ENCODE measurements around the gene TFPT. TPM values are rescaled to one million over a fixed set of nuclear protein-coding genes. Genes with fewer than 3 reads are reported as not detected.
A peak's percentile ranks its signal among the peaks of the same experiment; 100 is the strongest.

Gene TFPT
- total and polyA plus RNA-seq, 2 donors from 2014 or later = 19.2 to 31.6 TPM

GRCh38 chr19:54160854-54161253 is 45.4 kb upstream of the TFPT start:
- FAIRE-seq (no peak), DNase-seq (peak in 2 of 5 donors; percentile 47 to 71)
- Histone ChIP-seq H3K27me3 (ENCODE audit: control insufficient read depth, insufficient read depth, low read length) (no peaks in the 10 kb centered on the region), H3K4me3 (ENCODE audit: low read length in 3 of 3) (peak overlapping the region in 1 of 3 donors; percentile 79), H3K9me3 (ENCODE audit: control insufficient read depth in 2 of 3, insufficient read depth in 1 of 3, low read length in 3 of 3) (no peaks in the 10 kb centered on the region), H3K36me3 (ENCODE audit: control insufficient read depth in 2 of 3, insufficient read depth in 3 of 3, low read length in 3 of 3) (peaks cover 2 to 13% (median 10%) of the 10 kb centered on the region in 3 donors), H3K4me1 (ENCODE audit: control insufficient read depth in 2 of 3, insufficient read depth in 2 of 3, low read depth in 1 of 3, low read length in 3 of 3) (peaks cover 0 to 25% (median 13%) of the 10 kb centered on the region in 3 donors), H3K9ac (ENCODE audit: low read length in 3 of 3) (peak overlapping the region in 1 of 3 donors; percentile 85), H3K27ac (ENCODE audit: low read depth in 2 of 2, low read length in 2 of 2) (no peak overlapping the region)
- intact Hi-C loops (cut with DNase I) = no loop called here
- TF ChIP-seq CTCF (IDR thresholded peaks at IDR 0.05; ENCODE audit: borderline replicate concordance, extremely low read depth, insufficient read depth) = no peak

- H3K27me3 ChIP-seq (ENCODE audit: control insufficient read depth, insufficient read depth, low read length) = no peaks in the 10 kb centered on the region
- H3K36me3 ChIP-seq (ENCODE audit: control insufficient read depth in 2 of 3, insufficient read depth in 3 of 3, low read length in 3 of 3) = peaks cover 2 to 15% (median 10%) of the 10 kb centered on the region in 3 donors
- H3K9ac ChIP-seq (ENCODE audit: low read length in 3 of 3) = peak overlapping the region; percentile 50 to 85 (median 58)
- TF ChIP-seq CTCF (IDR thresholded peaks at IDR 0.05; ENCODE audit: borderline replicate concordance, extremely low read depth, insufficient read depth) = no peak
- peak overlapping the region; percentile 62 to 79 (median 71) for H3K4me3 ChIP-seq (ENCODE audit: low read length in 3 of 3)
- H3K4me1 ChIP-seq (ENCODE audit: control insufficient read depth in 2 of 3, insufficient read depth in 2 of 3, low read depth in 1 of 3, low read length in 3 of 3) = peaks cover 0 to 25% (median 13%) of the 10 kb centered on the region in 3 donors
- FAIRE-seq = no peak
- H3K9me3 ChIP-seq (ENCODE audit: control insufficient read depth in 2 of 3, insufficient read depth in 1 of 3, low read length in 3 of 3) = no peaks in the 10 kb centered on the region
- intact Hi-C loops (cut with DNase I) = no loop called here
- H3K27ac ChIP-seq (ENCODE audit: low read depth in 2 of 2, low read length in 2 of 2) = peak overlapping the region; percentile 61 to 66
- DNase-seq = peak in 3 of 5 donors; percentile 50 to 80 (median 80)
These were observed 44.8 kb upstream of the TFPT start for GRCh38 chr19:54160182-54160811.

GRCh38 chr19:54159352-54160181 is 44.1 kb upstream of the TFPT start, which contains the start of gene LENG1:
Gene LENG1, minus strand, starts transcription at chr19:54159721. Its CDS starts 26 bp downstream, at chr19:54159695.
- peak; percentile 100 for DNase-seq
- Histone ChIP-seq H3K27ac (ENCODE audit: low read depth in 2 of 2, low read length in 2 of 2) (peak within 1 kb of the TSS; percentile 97), H3K9me3 (ENCODE audit: control insufficient read depth in 2 of 3, insufficient read depth in 1 of 3, low read length in 3 of 3) (no peaks in the 10 kb centered on the region), H3K4me1 (ENCODE audit: control insufficient read depth in 2 of 3, insufficient read depth in 2 of 3, low read depth in 1 of 3, low read length in 3 of 3) (peaks cover 0 to 25% (median 13%) of the 10 kb centered on the region in 3 donors), H3K4me3 (ENCODE audit: low read length in 3 of 3) (peak within 1 kb of the TSS; percentile 79 to 97 (median 96)), H3K9ac (ENCODE audit: low read length in 3 of 3) (peak within 1 kb of the TSS; percentile 67 to 88 (median 85)), H3K27me3 (ENCODE audit: control insufficient read depth, insufficient read depth, low read length) (no peaks in the 10 kb centered on the region), H3K36me3 (ENCODE audit: control insufficient read depth in 2 of 3, insufficient read depth in 3 of 3, low read length in 3 of 3) (peaks cover 3 to 21% (median 10%) of the 10 kb centered on the region in 3 donors)
- FAIRE-seq = peak; percentile 99
- TF ChIP-seq CTCF (IDR thresholded peaks at IDR 0.05; ENCODE audit: borderline replicate concordance, extremely low read depth, insufficient read depth) = peak; percentile 15
- intact Hi-C loops (cut with DNase I) = no loop called here

All from kidney (tissue), 14 donors.